GM12878 (cell line): ENCODE results near the gene SYNDIG1. TPM values are rescaled to one million over a fixed set of nuclear protein-coding genes. Genes with fewer than 3 reads are reported as not detected.

Experiments
- ATAC-seq: fragments of 200-7000 bp; cut with Tn5 transposase; 3 replicates; pipeline ENCODE4 v1.9.1; 2020; ENCODE audit warnings: mild to moderate bottlenecking, moderate library complexity
- BruUV-seq: library from RNA; stranded (reverse); fragments of 400-500 nt; replicated peaks from 2 replicates; lab custom pipeline; 2021; lab: Mats Ljungman, UMichigan
- CTCF ChIA-PET: fragments of 300-600 bp; sonication (Branson Sonifier 250); formaldehyde crosslinking; extraction: SDS; loops from one replicate; lab custom pipeline; 2021; ENCODE audit warnings: inconsistent platforms; lab: Yijun Ruan, JAX
- POLR2A ChIA-PET: fragments of 350-600 bp; formaldehyde crosslinking; extraction: SDS; loops from one replicate; lab custom pipeline; 2021; ENCODE audit warnings: inconsistent platforms; lab: Charles Lee
- RAD21 ChIA-PET: fragments of 300-600 bp; sonication (Branson Sonifier 250); formaldehyde crosslinking; loops from one replicate; lab custom pipeline; 2023; ENCODE audit warnings: antibody characterized with exemption; ENCODE audit not compliant: unreplicated experiment; lab: Charles Lee
- SMC1A ChIA-PET: fragments of 300-600 bp; sonication (Branson Sonifier 250); formaldehyde crosslinking; loops from one replicate; lab custom pipeline; 2023; ENCODE audit not compliant: unreplicated experiment, uncharacterized antibody; lab: Charles Lee
- DNase-seq: peaks from one replicate; pipeline ENCODE4 v3.0.0-alpha.2; 2011; ENCODE audit warnings: low read depth, low spot score
- FAIRE-seq: peaks from 3 replicates; lab custom pipeline; 2011; peaks lifted over from hg19 to GRCh38; lab: Jason Lieb, UNC
- H2AFZ ChIP-seq: 2 replicates; pipeline ENCODE4 v1.6.0; 2011; ENCODE audit warnings: low read depth, low read length, control low read depth; ENCODE audit not compliant: control insufficient read depth
- H3K27ac ChIP-seq: 2 replicates; pipeline ENCODE4 v1.5.1; 2011; ENCODE audit warnings: control low read depth; ENCODE audit not compliant: control insufficient read depth, insufficient read depth
- H3K27me3 ChIP-seq, 2 experiments: replicated peaks in 1 of 2; 2 replicates each; pipeline versions ENCODE4 v1.6.0 to v1.6.1; 2011; ENCODE audit warnings: low read length in 1 of 2; ENCODE audit not compliant: control insufficient read depth in 2 of 2, insufficient read depth in 2 of 2
- H3K36me3 ChIP-seq, 2 experiments: 2 replicates each; pipeline ENCODE4 v1.5.1; 2011; ENCODE audit warnings: low read length in 1 of 2; ENCODE audit not compliant: control insufficient read depth in 2 of 2, insufficient read depth in 2 of 2
- H3K4me1 ChIP-seq: 2 replicates; pipeline ENCODE4 v1.6.1; 2011; ENCODE audit warnings: mild to moderate bottlenecking, low read length, moderate library complexity, mixed read lengths; ENCODE audit not compliant: control insufficient read depth, insufficient read depth
- H3K4me2 ChIP-seq: 2 replicates; pipeline ENCODE4 v1.6.0; 2011; ENCODE audit warnings: control low read depth; ENCODE audit not compliant: control insufficient read depth, insufficient read depth
- H3K4me3 ChIP-seq: fragments of 200-600 bp; sonication (generic); 2 replicates; pipeline ENCODE4 v1.5.1; 2016
- H3K79me2 ChIP-seq: 2 replicates; pipeline ENCODE4 v1.6.0; 2011; ENCODE audit warnings: low read length; ENCODE audit not compliant: control insufficient read depth, insufficient read depth
- H3K9ac ChIP-seq: 2 replicates; pipeline ENCODE4 v1.8.0; 2011; ENCODE audit warnings: low read length, control low read depth, mixed read lengths; ENCODE audit not compliant: control insufficient read depth, insufficient read depth
- H3K9me3 ChIP-seq: replicated peaks from 3 replicates; pipeline ENCODE4 v1.5.1; 2011; ENCODE audit warnings: mild to moderate bottlenecking, low read length; ENCODE audit not compliant: control insufficient read depth, insufficient read depth
- H4K20me1 ChIP-seq: 2 replicates; pipeline ENCODE4 v1.6.0; 2011; ENCODE audit not compliant: control insufficient read depth, insufficient read depth
- ATF3 ChIP-seq: IDR thresholded peaks from 2 replicates; pipeline ENCODE4 v1.6.1; 2011; ENCODE audit warnings: low read depth, mild to moderate bottlenecking, low read length, moderate library complexity, borderline replicate concordance; ENCODE audit errors: extremely low read depth
- BMI1 ChIP-seq: fragments of 450-650 bp; IDR thresholded peaks from 2 replicates; pipeline ENCODE4 v1.6.1; 2016; ENCODE audit warnings: mild to moderate bottlenecking, moderate library complexity, borderline replicate concordance
- CREB1 ChIP-seq: IDR thresholded peaks from 2 replicates; pipeline ENCODE4 v1.6.1; 2012; ENCODE audit warnings: low read depth, mild to moderate bottlenecking, inconsistent platforms
- FOS ChIP-seq: IDR thresholded peaks from 3 replicates; pipeline ENCODE4 v1.6.1; 2011; ENCODE audit warnings: borderline replicate concordance; ENCODE audit not compliant: insufficient read length; ENCODE audit errors: extremely low read depth
- FOXK2 ChIP-seq: fragments of 450-650 bp; IDR thresholded peaks from 2 replicates; pipeline ENCODE4 v1.6.1; 2017; ENCODE audit warnings: mild to moderate bottlenecking, moderate library complexity
- HDGF ChIP-seq: fragments of 450-650 bp; IDR thresholded peaks from 2 replicates; pipeline ENCODE4 v1.6.1; 2016; ENCODE audit warnings: antibody characterized with exemption
- LARP7 ChIP-seq: fragments of 450-650 bp; IDR thresholded peaks from 2 replicates; pipeline ENCODE4 v1.6.1; 2017; ENCODE audit warnings: mild to moderate bottlenecking
- NR2C1 ChIP-seq: fragments of 450-650 bp; IDR thresholded peaks from 2 replicates; pipeline ENCODE4 v1.6.1; 2017; ENCODE audit warnings: antibody characterized with exemption, mild to moderate bottlenecking, moderate library complexity
- NR2C2 ChIP-seq: IDR thresholded peaks from 2 replicates; pipeline ENCODE4 v1.6.1; 2011; ENCODE audit warnings: borderline replicate concordance, low read depth; ENCODE audit not compliant: control insufficient read depth, insufficient read length
- POLR2AphosphoS2 ChIP-seq: IDR thresholded peaks from 2 replicates; pipeline ENCODE4 v1.6.1; 2011; ENCODE audit warnings: low read depth, mild to moderate bottlenecking, low read length, improper control_type of control experiment, moderate library complexity
- RUNX3 ChIP-seq: IDR thresholded peaks from 2 replicates; pipeline ENCODE4 v1.6.1; 2012; ENCODE audit warnings: low read length, inconsistent platforms
- SMAD1 ChIP-seq: fragments of 450-650 bp; IDR thresholded peaks from 2 replicates; pipeline ENCODE4 v1.6.1; 2018; ENCODE audit warnings: mild to moderate bottlenecking, low read depth; ENCODE audit not compliant: partially characterized antibody
- STAT3 ChIP-seq: IDR thresholded peaks from 2 replicates; pipeline ENCODE4 v1.6.1; 2011; ENCODE audit warnings: low read depth, low read length, improper control_type of control experiment
- ZNF24 ChIP-seq: fragments of 450-650 bp; IDR thresholded peaks from 2 replicates; pipeline ENCODE4 v1.6.1; 2017; ENCODE audit warnings: antibody characterized with exemption, mild to moderate bottlenecking
- WGBS: methylation state at CpG from one replicate; pipeline ENCODE4 v1.1.6; 2016; ENCODE audit warnings: low lambda C conversion rate; ENCODE audit not compliant: insufficient replicate concordance, insufficient coverage; ENCODE audit errors: missing lambda C conversion rate; 5-methylcytosine and 5-hydroxymethylcytosine counted together
- in situ Hi-C: fragments of 300-500 bp; cut with MboI; formaldehyde crosslinking; loops from 9 replicates; pipeline ENCODE4 v1.14.3; 2018; ENCODE audit warnings: mixed read lengths
- intact Hi-C: fragments of 100-400 bp; cut with micrococcal nuclease; formaldehyde crosslinking; loops from one replicate; pipeline ENCODE4 v1.14.2; 2022; ENCODE audit not compliant: unreplicated experiment
- polyA plus RNA-seq, 11 experiments: library from polyadenylated mRNA; depleted of rRNA in 4 of 11; unstranded in 6 of 11; stranded (reverse) in 5 of 11; fragments of >200 nt; fragmentation: Nextera tagmentation in 4 of 11; fragmentation: Illumina TruSeq in 1 of 11; extraction: Ambion mirVana in 4 of 11; extraction: Trizol in 1 of 11; gene quantifications; 1 replicate in 1 of 11; 2 replicates in 10 of 11; pipeline versions ENCODE4 v1.2.1 to v1.2.3, GENCODE V29; 2011 to 2016; ENCODE audit warnings: inconsistent platforms in 2 of 11, missing spikeins in 2 of 11, low read depth in 1 of 11
- total RNA-seq, 4 experiments: library from RNA; depleted of rRNA in 3 of 4; stranded (reverse); fragments of >200 nt in 3 of 4; fragmentation: Illumina TruSeq in 1 of 4; extraction: Trizol in 1 of 4; gene quantifications; 2 replicates each; pipeline versions ENCODE4 v1.2.1 to v1.2.3, GENCODE V29; 2013 to 2021

The SYNDIG1 gene
- total and polyA plus RNA-seq, 10 of the 15 experiments (the other 5 are each of a cell fraction or from before 2014, with no cell fraction given), result not detected

DNA sequence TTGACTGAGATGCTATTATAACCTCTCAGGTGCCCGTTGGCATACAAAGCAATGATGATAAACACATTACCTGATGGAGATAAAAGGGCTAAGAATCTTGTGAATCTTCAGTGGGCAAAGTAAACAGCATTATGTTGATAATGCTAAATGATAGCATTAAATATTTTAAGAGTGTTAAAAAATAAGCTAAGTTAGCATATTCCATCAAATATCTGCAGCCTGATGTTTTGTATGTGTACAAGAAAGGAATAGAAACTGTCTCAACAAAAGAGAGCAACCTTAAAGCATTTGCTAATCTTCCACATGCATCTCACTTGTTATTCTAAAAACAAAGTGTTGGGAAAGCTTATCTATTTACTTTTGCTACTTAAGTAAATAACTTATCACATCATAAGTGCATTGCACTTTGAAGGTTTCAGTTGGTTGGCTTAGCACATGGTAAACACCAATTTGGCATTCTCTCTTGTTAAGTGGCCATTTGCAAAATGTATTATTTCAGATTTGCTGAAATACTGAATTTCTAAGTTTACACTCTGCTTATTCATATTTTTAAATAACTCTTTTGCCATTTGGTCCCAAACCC is 151.6 kb downstream of the SYNDIG1 start:
- RAD21 ChIA-PET, result no interaction called here
- 8% methylated on average over 1 of the region's 1 CpG for WGBS
- in situ Hi-C loops, result no loop called here

DNA sequence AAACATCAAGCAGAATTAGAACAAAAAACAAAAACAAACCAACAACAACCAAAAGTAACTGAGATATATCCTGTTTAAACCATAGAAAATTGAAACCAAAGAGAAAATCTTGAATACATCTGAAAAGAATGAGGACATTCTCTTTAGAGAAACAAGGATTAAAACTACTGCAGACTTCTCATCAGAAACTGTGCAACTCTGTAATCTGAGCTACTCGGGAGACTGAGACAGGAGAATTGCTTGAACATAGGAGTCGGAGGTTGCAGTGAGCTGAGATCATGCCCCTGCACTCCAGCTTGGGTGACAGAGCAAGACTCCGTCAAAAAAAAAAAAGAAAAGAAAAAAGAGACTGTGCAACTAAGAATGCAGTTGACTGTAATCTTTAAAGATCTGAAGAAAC is 153.4 kb downstream of the SYNDIG1 start:
- 27% methylated on average over 2 of the region's 3 CpGs for WGBS
- intact Hi-C loops, result no loop called here
- Histone ChIP-seq H3K36me3 (no peaks in the 10 kb centered on the region), H3K79me2 (no peaks in the 10 kb centered on the region), H3K27ac (no peak overlapping the region), H2AFZ (no peak overlapping the region), H4K20me1 (no peaks in the 10 kb centered on the region), H3K4me2 (no peak overlapping the region), H3K9ac (no peak overlapping the region), H3K9me3 (no peaks in the 10 kb centered on the region), H3K4me3 (no peak overlapping the region), H3K27me3 (no peaks in the 10 kb centered on the region; a peak in 1 of 4 replicates), H3K4me1 (no peaks in the 10 kb centered on the region)
- BruUV-seq, result no TSS peak
- POLR2A ChIA-PET, result no interaction called here
- in situ Hi-C loops, result no loop called here
- ATAC-seq (no peak), DNase-seq (no peak), FAIRE-seq (no peak)
- SMC1A ChIA-PET, result no interaction called here
- RAD21 ChIA-PET, result no interaction called here
- CTCF ChIA-PET, result no interaction called here
- no peak for TF ChIP-seq ATF3

More for the DNA sequence above, 151.6 kb downstream of the SYNDIG1 start:
- ATAC-seq (no peak), FAIRE-seq (no peak), DNase-seq (no peak)
- POLR2A ChIA-PET, result no interaction called here
- H3K4me1 ChIP-seq, result no peaks in the 10 kb centered on the region
- CTCF ChIA-PET, result interaction anchor here (0.8 kb wide), 1 partner anchor 13 kb away, joined by 4 read pairs; no protein-coding TSS in a partner anchor
- H4K20me1 ChIP-seq, result no peaks in the 10 kb centered on the region
- no peak overlapping the region for H3K9ac ChIP-seq
- peaks cover 0 to 4% of the 10 kb centered on the region in 2 experiments; a peak in 2 of 4 replicates for H3K27me3 ChIP-seq
- H3K4me2 ChIP-seq, result no peak overlapping the region
- H3K36me3 ChIP-seq, result no peaks in the 10 kb centered on the region
- H3K27ac ChIP-seq, result no peak overlapping the region
- SMC1A ChIA-PET, result no interaction called here
- BruUV-seq, result no TSS peak
- intact Hi-C loops, result no loop called here
- H2AFZ ChIP-seq, result no peak overlapping the region
- no peaks in the 10 kb centered on the region for H3K9me3 ChIP-seq
- H3K4me3 ChIP-seq, result no peak overlapping the region
- TF ChIP-seq STAT3 (no peak), FOXK2 (no peak), LARP7 (no peak), FOS (no peak), SMAD1 (no peak), NR2C1 (no peak), ZNF24 (no peak), RUNX3 (no peak), CREB1 (no peak), HDGF (no peak), NR2C2 (no peak), BMI1 (no peak), POLR2AphosphoS2 (no peak)
- no peaks in the 10 kb centered on the region for H3K79me2 ChIP-seq
